Esophagus muscularis mucosa (tissue), 4 donors: ENCODE measurements around the gene RBM25. TPM values are rescaled to one million over a fixed set of nuclear protein-coding genes. Genes with fewer than 3 reads are reported as not detected.

Source experiments
- DNase-seq: peaks from one replicate; pipeline ENCODE4 v3.0.0-alpha.2; 2017; ENCODE audit errors: extremely low spot score
- H3K27ac ChIP-seq, 4 donors: fragments of 200-600 bp; sonication (generic); replicated peaks in 1 of 4; 1 replicate in 3 of 4; 2 replicates in 1 of 4; pipeline ENCODE4 v1.5.1; 2016 to 2019; ENCODE audit warnings: mild to moderate bottlenecking in 1 of 4
- H3K27me3 ChIP-seq, 4 donors: fragments of 200-600 bp; sonication (generic); one replicate each; pipeline versions ENCODE4 v1.5.1 to v1.6.0; 2016 to 2019
- H3K36me3 ChIP-seq, 4 donors: fragments of 200-600 bp; sonication (generic); one replicate each; pipeline ENCODE4 v1.5.1; 2016 to 2019
- H3K4me1 ChIP-seq, 4 donors: fragments of 200-600 bp; sonication (generic); one replicate each; pipeline ENCODE4 v1.5.1; 2016 to 2019
- H3K4me3 ChIP-seq, 4 donors: fragments of 200-600 bp; sonication (generic); 1 replicate in 2 of 4; 2 replicates in 2 of 4; pipeline ENCODE4 v1.5.1; 2016 to 2019; ENCODE audit warnings: mild to moderate bottlenecking in 4 of 4, moderate library complexity in 1 of 4
- H3K9me3 ChIP-seq, 4 donors: fragments of 200-600 bp; sonication (generic); 1 replicate in 3 of 4; 2 replicates in 1 of 4; pipeline ENCODE4 v1.5.1; 2016 to 2019
- CTCF ChIP-seq, 3 experiments: fragments of 200-600 bp in 2 of 3; fragments of 450-650 bp in 1 of 3; sonication (generic) in 2 of 3; IDR thresholded peaks; one replicate each; pipeline ENCODE4 v1.5.1; 2017 to 2019; ENCODE audit warnings: antibody characterized with exemption in 3 of 3, mild to moderate bottlenecking in 2 of 3, moderate library complexity in 1 of 3
- EP300 ChIP-seq: sonication (generic); formaldehyde crosslinking; IDR thresholded peaks from one replicate; pipeline ENCODE4 v1.6.1; 2017; ENCODE audit warnings: antibody characterized with exemption
- POLR2A ChIP-seq: fragments of 450-650 bp; IDR thresholded peaks from one replicate; pipeline ENCODE4 v1.6.1; 2017; ENCODE audit warnings: antibody characterized with exemption, moderate library complexity, mild to moderate bottlenecking, low read depth
- POLR2AphosphoS5 ChIP-seq, 2 donors: sonication (generic); formaldehyde crosslinking; IDR thresholded peaks; one replicate each; pipeline ENCODE4 v1.6.1; 2017; ENCODE audit warnings: antibody characterized with exemption in 2 of 2
- WGBS: methylation state at CpG from one replicate; pipeline ENCODE4 v1.1.5; 2018; 5-methylcytosine and 5-hydroxymethylcytosine counted together
- intact Hi-C: fragments of 100-400 bp; cut with DNase I; formaldehyde crosslinking; loops from one replicate; pipeline ENCODE4 v1.15.1; 2023
- total RNA-seq, 4 donors: library from RNA; depleted of rRNA; stranded (reverse); fragments of >200 nt; gene quantifications; one replicate each; pipeline versions ENCODE4 v1.1.0 to v1.2.1, GENCODE V29; 2016

Gene RBM25
- total RNA-seq, 4 donors from 2014 or later, result 25.6 to 44.0 (median 35.1) TPM

- peak overlapping the region; percentile 76 to 94 (median 86) for H3K4me3 ChIP-seq
- H3K9me3 ChIP-seq, result no peaks in the 10 kb centered on the region
- peaks cover 0 to 3% (median 0%) of the 10 kb centered on the region in 4 donors for H3K36me3 ChIP-seq
- DNase-seq, result no peak
- TF ChIP-seq POLR2A, result no peak
- TF ChIP-seq CTCF (IDR thresholded peaks at IDR 0.05), result no peak
- TF ChIP-seq EP300, result no peak
- no peak for TF ChIP-seq POLR2AphosphoS5 (IDR thresholded peaks at IDR 0.05)
- H3K4me1 ChIP-seq, result peaks cover 38 to 46% (median 43%) of the 10 kb centered on the region in 4 donors
- peak overlapping the region; percentile 92 to 97 (median 94) for H3K27ac ChIP-seq
- 8% methylated on average over 8 of the region's 8 CpGs for WGBS
- no peaks in the 10 kb centered on the region for H3K27me3 ChIP-seq
- intact Hi-C loops, result loop anchor here (2.0 kb wide), 1 partner anchor 31 kb away; the partner anchor contains the start of gene ZFYVE1
These were observed 450 bp upstream of the RBM25 start for GRCh38 chr14:73057944-73058223.

GRCh38 chr14:73058922-73059673 is 764 bp downstream of the RBM25 start:
- TF ChIP-seq POLR2AphosphoS5 (IDR thresholded peaks at IDR 0.05) (no peak), EP300 (no peak), POLR2A (no peak), CTCF (IDR thresholded peaks at IDR 0.05) (no peak)
- Histone ChIP-seq H3K27ac (peak overlapping the region; percentile 92 to 97 (median 94)), H3K36me3 (peaks cover 0 to 10% (median 0%) of the 10 kb centered on the region in 4 donors), H3K27me3 (no peaks in the 10 kb centered on the region), H3K4me1 (peaks cover 46 to 58% (median 55%) of the 10 kb centered on the region in 4 donors), H3K9me3 (no peaks in the 10 kb centered on the region), H3K4me3 (peak overlapping the region; percentile 76 to 94 (median 86))
- peak; percentile 92 for DNase-seq
- intact Hi-C loops, result loop anchor here (2.0 kb wide), 1 partner anchor 32 kb away; the partner anchor contains the start of gene ZFYVE1
- 0% methylated on average over 19 of the region's 27 CpGs for WGBS

- 89% methylated on average over 4 of the region's 4 CpGs for WGBS
- H3K36me3 ChIP-seq, result peaks cover 18 to 48% (median 35%) of the 10 kb centered on the region in 4 donors
These were observed 11.3 kb downstream of the RBM25 start for GRCh38 chr14:73069585-73069984.

GRCh38 chr14:73091044-73091443 is 32.7 kb downstream of the RBM25 start:
- Histone ChIP-seq H3K36me3 (peaks cover 26 to 93% (median 65%) of the 10 kb centered on the region in 4 donors), H3K27me3 (no peaks in the 10 kb centered on the region), H3K9me3 (no peaks in the 10 kb centered on the region), H3K4me3 (no peak overlapping the region), H3K27ac (no peak overlapping the region), H3K4me1 (peaks cover 0 to 4% (median 0%) of the 10 kb centered on the region in 4 donors)
- WGBS, result 94% methylated on average over 2 of the region's 2 CpGs
- DNase-seq, result no peak
- no peak for TF ChIP-seq EP300
- TF ChIP-seq CTCF (IDR thresholded peaks at IDR 0.05), result no peak
- no peak for TF ChIP-seq POLR2A
- no peak for TF ChIP-seq POLR2AphosphoS5 (IDR thresholded peaks at IDR 0.05)
- intact Hi-C loops, result no loop called here

More at GRCh38 chr14:73069585-73069984, 11.3 kb downstream of the RBM25 start:
- Histone ChIP-seq H3K27me3 (no peaks in the 10 kb centered on the region), H3K9me3 (no peaks in the 10 kb centered on the region), H3K4me1 (peaks cover 6 to 44% (median 16%) of the 10 kb centered on the region in 4 donors), H3K4me3 (no peak overlapping the region), H3K27ac (no peak overlapping the region)
- DNase-seq, result no peak
- no peak for TF ChIP-seq EP300
- TF ChIP-seq CTCF (IDR thresholded peaks at IDR 0.05), result no peak
- TF ChIP-seq POLR2A, result no peak
- no peak for TF ChIP-seq POLR2AphosphoS5 (IDR thresholded peaks at IDR 0.05)
- intact Hi-C loops, result no loop called here

- Histone ChIP-seq H3K9me3 (no peaks in the 10 kb centered on the region), H3K27me3 (no peaks in the 10 kb centered on the region), H3K36me3 (peaks cover 22 to 92% (median 67%) of the 10 kb centered on the region in 4 donors), H3K4me1 (no peaks in the 10 kb centered on the region), H3K4me3 (no peak overlapping the region), H3K27ac (no peak overlapping the region)
- WGBS, result 96% methylated on average over 11 of the region's 11 CpGs
- DNase-seq, result no peak
- intact Hi-C loops, result no loop called here
- no peak for TF ChIP-seq CTCF (IDR thresholded peaks at IDR 0.05)
- no peak for TF ChIP-seq EP300
- TF ChIP-seq POLR2AphosphoS5 (IDR thresholded peaks at IDR 0.05), result no peak
- no peak for TF ChIP-seq POLR2A
These were observed 39.1 kb downstream of the RBM25 start for GRCh38 chr14:73097421-73097820.
